GM23338 (cell line): Measurements from ENCODE around the gene CDC42BPA. TPM values are rescaled to one million over a fixed set of nuclear protein-coding genes. Genes with fewer than 3 reads are reported as not detected.

Experiments
- ATAC-seq: fragments of 200-7000 bp; cut with Tn5 transposase; 3 replicates; pipeline ENCODE4 v1.9.1; 2020
- DNase-seq: peaks from one replicate; pipeline ENCODE4 v3.0.0-alpha.2; 2015; ENCODE audit warnings: low spot score
- H2AFZ ChIP-seq: fragments of 200-600 bp; sonication (generic); 2 replicates; pipeline ENCODE4 v1.8.0; 2016; ENCODE audit warnings: antibody characterized with exemption, mild to moderate bottlenecking, moderate library complexity
- H3F3A ChIP-seq: fragments of 200-600 bp; sonication (generic); replicated peaks from 2 replicates; pipeline ENCODE4 v1.8.0; 2017; ENCODE audit warnings: antibody characterized with exemption, mixed run types, low read depth
- H3K27ac ChIP-seq: fragments of 200-600 bp; sonication (generic); 2 replicates; pipeline ENCODE4 v1.6.1; 2016; ENCODE audit warnings: low read depth
- H3K27me3 ChIP-seq: fragments of 200-600 bp; sonication (generic); 2 replicates; pipeline ENCODE4 v1.8.0; 2016; ENCODE audit warnings: mild to moderate bottlenecking, mixed run types, moderate library complexity; ENCODE audit not compliant: insufficient read depth
- H3K36me3 ChIP-seq: fragments of 200-600 bp; sonication (generic); 2 replicates; pipeline ENCODE4 v1.8.0; 2016; ENCODE audit warnings: mild to moderate bottlenecking; ENCODE audit not compliant: insufficient read depth
- H3K4me1 ChIP-seq: fragments of 200-600 bp; sonication (generic); 2 replicates; pipeline ENCODE4 v1.8.0; 2016; ENCODE audit warnings: mild to moderate bottlenecking, moderate library complexity; ENCODE audit not compliant: insufficient read depth
- H3K4me2 ChIP-seq: fragments of 200-600 bp; sonication (generic); 2 replicates; pipeline ENCODE4 v1.7.1; 2017; ENCODE audit warnings: mixed run types
- H3K4me3 ChIP-seq: fragments of 200-600 bp; sonication (generic); 2 replicates; pipeline ENCODE4 v1.6.1; 2016; ENCODE audit warnings: mixed run types
- H3K79me2 ChIP-seq: fragments of 200-600 bp; sonication (generic); replicated peaks from 2 replicates; pipeline ENCODE4 v1.8.0; 2017; ENCODE audit warnings: mild to moderate bottlenecking; ENCODE audit not compliant: insufficient read depth
- H3K9me2 ChIP-seq: fragments of 200-600 bp; sonication (generic); 2 replicates; pipeline ENCODE4 v1.8.0; 2017; ENCODE audit not compliant: insufficient read depth
- H4K20me1 ChIP-seq: fragments of 200-600 bp; sonication (generic); replicated peaks from 2 replicates; pipeline ENCODE4 v1.8.0; 2017; ENCODE audit warnings: mild to moderate bottlenecking; ENCODE audit not compliant: insufficient read depth
- H3K27ac Mint-ChIP-seq: 2 replicates; pipeline ENCODE4 v1.8.0; 2020; ENCODE audit warnings: inconsistent platforms, mild to moderate bottlenecking, moderate library complexity, mixed read lengths
- H3K27me3 Mint-ChIP-seq: 3 replicates; pipeline ENCODE4 v1.8.0; 2022; ENCODE audit warnings: low read depth, mild to moderate bottlenecking, moderate library complexity, mixed read lengths, inconsistent platforms; ENCODE audit not compliant: insufficient read depth, poor library complexity
- H3K36me3 Mint-ChIP-seq: 3 replicates; pipeline ENCODE4 v1.8.0; 2021; ENCODE audit warnings: low read depth, mild to moderate bottlenecking, inconsistent platforms, moderate library complexity, mixed read lengths
- H3K4me1 Mint-ChIP-seq: 3 replicates; pipeline ENCODE4 v1.8.0; 2020; ENCODE audit warnings: mild to moderate bottlenecking, inconsistent platforms, mixed read lengths
- H3K4me3 Mint-ChIP-seq: 3 replicates; pipeline ENCODE4 v1.8.0; 2021; ENCODE audit warnings: moderate library complexity, mild to moderate bottlenecking, inconsistent platforms, mixed read lengths
- H3K9me3 Mint-ChIP-seq: 3 replicates; pipeline ENCODE4 v1.8.0; 2020; ENCODE audit warnings: moderate library complexity, mild to moderate bottlenecking, inconsistent platforms, mixed read lengths
- EZH2 ChIP-seq: fragments of 200-600 bp; sonication (generic); IDR thresholded peaks from one replicate; pipeline ENCODE4 v1.8.0; 2017; ENCODE audit warnings: antibody characterized with exemption, mild to moderate bottlenecking, low read depth; ENCODE audit not compliant: unreplicated experiment
- NANOG ChIP-seq: IDR thresholded peaks from 2 replicates; pipeline ENCODE4 v1.6.1; 2016; ENCODE audit warnings: antibody characterized with exemption, borderline replicate concordance
- ZNF331 ChIP-seq: fragments of 250-450 bp; sonication (Bioruptor Pico); IDR thresholded peaks from 2 replicates; pipeline ENCODE4 v1.5.0; 2020; ENCODE audit warnings: low read depth, mild to moderate bottlenecking, moderate library complexity
- polyA plus RNA-seq: library from polyadenylated mRNA; unstranded; fragments of >200 nt; fragmentation: Nextera tagmentation; extraction: Ambion mirVana; gene quantifications from 2 replicates; pipeline ENCODE4 v1.2.1, GENCODE V29; 2016
- total RNA-seq: library from RNA; depleted of rRNA; stranded (reverse); fragments of >200 nt; shearing (Covaris generic); gene quantifications from 2 replicates; pipeline ENCODE4 v1.2.3, GENCODE V29; 2014
- TF ChIP-seq, protein P1 (sequence below), 2 experiments: fragments of 200-600 bp in 1 of 2; sonication (generic) in 1 of 2; conservative IDR thresholded peaks; 2 replicates each; pipeline versions ENCODE4 v1.5.1 to v1.6.1; 2016 to 2017; ENCODE audit warnings: antibody characterized with exemption in 2 of 2, low read depth in 2 of 2, mild to moderate bottlenecking in 2 of 2, moderate library complexity in 1 of 2

Gene CDC42BPA
- total and polyA plus RNA-seq, 2 experiments from 2014 or later = 17.7 to 40.1 TPM

- TF ChIP-seq, protein P1, sequence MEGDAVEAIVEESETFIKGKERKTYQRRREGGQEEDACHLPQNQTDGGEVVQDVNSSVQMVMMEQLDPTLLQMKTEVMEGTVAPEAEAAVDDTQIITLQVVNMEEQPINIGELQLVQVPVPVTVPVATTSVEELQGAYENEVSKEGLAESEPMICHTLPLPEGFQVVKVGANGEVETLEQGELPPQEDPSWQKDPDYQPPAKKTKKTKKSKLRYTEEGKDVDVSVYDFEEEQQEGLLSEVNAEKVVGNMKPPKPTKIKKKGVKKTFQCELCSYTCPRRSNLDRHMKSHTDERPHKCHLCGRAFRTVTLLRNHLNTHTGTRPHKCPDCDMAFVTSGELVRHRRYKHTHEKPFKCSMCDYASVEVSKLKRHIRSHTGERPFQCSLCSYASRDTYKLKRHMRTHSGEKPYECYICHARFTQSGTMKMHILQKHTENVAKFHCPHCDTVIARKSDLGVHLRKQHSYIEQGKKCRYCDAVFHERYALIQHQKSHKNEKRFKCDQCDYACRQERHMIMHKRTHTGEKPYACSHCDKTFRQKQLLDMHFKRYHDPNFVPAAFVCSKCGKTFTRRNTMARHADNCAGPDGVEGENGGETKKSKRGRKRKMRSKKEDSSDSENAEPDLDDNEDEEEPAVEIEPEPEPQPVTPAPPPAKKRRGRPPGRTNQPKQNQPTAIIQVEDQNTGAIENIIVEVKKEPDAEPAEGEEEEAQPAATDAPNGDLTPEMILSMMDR (conservative IDR thresholded peaks at IDR 0.05; ENCODE audit: low read depth in 2 of 2) = no peak
- no peak for TF ChIP-seq NANOG
Measured at GRCh38 chr1:227335242-227336020, 17.1 kb upstream of the CDC42BPA start (continued).

GRCh38 chr1:227333423-227333822, 15.1 kb upstream of the CDC42BPA start:
- H2AFZ ChIP-seq = no peak overlapping the region
- peaks cover 6% of the 10 kb centered on the region; the same call in 1 of the 2 replicates for H3K36me3 ChIP-seq
- Mint-ChIP-seq H3K9me3 (peaks cover 15% of the 10 kb centered on the region), H3K36me3 (peaks cover 11% of the 10 kb centered on the region; the same call in 2 of the 3 replicates), H3K4me1 (peaks cover 17% of the 10 kb centered on the region), H3K27me3 (peaks cover 2% of the 10 kb centered on the region), H3K4me3 (no peak overlapping the region), H3K27ac (no peak overlapping the region)
- H3F3A ChIP-seq = no peaks in the 10 kb centered on the region
- H3K79me2 ChIP-seq = no peaks in the 10 kb centered on the region
- no peaks in the 10 kb centered on the region for H3K9me2 ChIP-seq
- no peak overlapping the region for H3K27ac ChIP-seq
- H3K27me3 ChIP-seq = no peaks in the 10 kb centered on the region
- TF ChIP-seq, protein P1 (conservative IDR thresholded peaks at IDR 0.05; ENCODE audit: low read depth in 2 of 2) = no peak
- TF ChIP-seq NANOG (no peak), ZNF331 (peak; percentile 96), EZH2 (no peak)
- no peak overlapping the region for H3K4me3 ChIP-seq
- H4K20me1 ChIP-seq = no peaks in the 10 kb centered on the region
- H3K4me2 ChIP-seq = no peak overlapping the region
- peaks cover 4% of the 10 kb centered on the region; the same call in 1 of the 2 replicates for H3K4me1 ChIP-seq
- DNase-seq (no peak), ATAC-seq (no peak)

DNA sequence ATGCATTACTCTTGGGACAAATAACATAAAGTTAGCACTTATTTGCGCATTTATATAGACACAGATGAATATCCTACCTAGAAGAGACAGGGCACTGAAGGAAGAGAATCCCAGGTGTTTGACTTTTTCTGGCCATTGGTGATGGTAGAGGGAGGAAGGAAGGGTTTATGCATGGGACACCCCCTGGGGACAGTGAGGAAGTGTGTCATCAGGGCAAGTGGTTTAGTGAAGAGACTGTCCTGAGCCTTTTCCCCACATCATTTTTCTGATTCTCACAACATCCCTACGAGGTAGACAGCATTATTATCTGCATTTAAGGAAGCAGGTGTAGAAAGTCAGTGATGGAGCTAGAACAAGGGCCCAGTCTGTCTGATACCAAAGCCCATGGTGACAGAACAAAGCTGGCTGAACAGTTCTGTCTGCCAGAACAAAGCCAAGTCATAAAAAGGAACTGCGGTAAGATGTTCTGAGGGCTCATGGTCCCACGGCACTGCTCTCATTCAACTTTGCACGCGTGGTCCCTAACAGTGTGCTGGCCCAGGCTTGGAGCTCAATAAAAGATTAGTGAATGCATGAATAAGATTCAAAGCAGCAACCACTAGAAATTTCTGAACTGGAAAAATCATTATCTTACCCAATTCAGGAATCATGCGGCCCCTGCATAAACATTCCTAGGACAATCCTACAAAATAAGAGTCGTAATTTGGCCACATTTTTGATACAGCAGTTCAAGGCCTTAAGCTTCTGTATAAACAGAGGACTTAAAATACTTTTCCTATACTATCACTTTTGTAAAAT, 12.2 kb upstream of the CDC42BPA start:
- no peak for DNase-seq
- H3K27ac Mint-ChIP-seq = no peak overlapping the region
- TF ChIP-seq, protein P1 (conservative IDR thresholded peaks at IDR 0.05; ENCODE audit: low read depth in 2 of 2) = no peak

More for the DNA sequence above, 12.2 kb upstream of the CDC42BPA start:
- H3K9me3 Mint-ChIP-seq = peaks cover 15% of the 10 kb centered on the region
- H3K27me3 Mint-ChIP-seq = peaks cover 2% of the 10 kb centered on the region
- H3K4me1 Mint-ChIP-seq = peaks cover 22% of the 10 kb centered on the region
- Histone ChIP-seq H3K4me3 (no peak overlapping the region), H3K4me2 (no peak overlapping the region), H3F3A (no peaks in the 10 kb centered on the region), H3K36me3 (peaks cover 6% of the 10 kb centered on the region; the same call in 1 of the 2 replicates), H3K9me2 (no peaks in the 10 kb centered on the region), H3K27ac (no peak overlapping the region), H3K4me1 (peaks cover 6% of the 10 kb centered on the region; the same call in 1 of the 2 replicates), H3K79me2 (no peaks in the 10 kb centered on the region), H2AFZ (peak overlapping the region; percentile 58; the same call in 1 of the 2 replicates), H4K20me1 (no peaks in the 10 kb centered on the region), H3K27me3 (no peaks in the 10 kb centered on the region)
- no peak for ATAC-seq
- H3K36me3 Mint-ChIP-seq = peaks cover 11% of the 10 kb centered on the region; the same call in 2 of the 3 replicates
- no peak overlapping the region for H3K4me3 Mint-ChIP-seq
